MM.1S (cell line): Measurements from ENCODE around the gene AGPS.
"Not testable (repeated sequence)": the region's sequence is repeated elsewhere in the genome, so short reads cannot be mapped to it uniquely, and the experiment has no call there.

ENCODE experiments used
- DNase-seq: peaks from one replicate; pipeline ENCODE4 v3.0.0-alpha.2; 2015
- H2AFZ ChIP-seq: fragments of 300-600 bp; sonication (generic); 2 replicates; pipeline ENCODE4 v1.6.0; 2016; ENCODE audit warnings: antibody characterized with exemption, low read length
- H3F3A ChIP-seq: fragments of 300-600 bp; sonication (generic); 2 replicates; pipeline ENCODE4 v1.6.1; 2016; ENCODE audit warnings: mild to moderate bottlenecking, antibody characterized with exemption, low read length, moderate library complexity, mixed read lengths; ENCODE audit not compliant: insufficient read depth
- H3K27ac ChIP-seq: fragments of 300-600 bp; sonication (generic); 2 replicates; pipeline ENCODE4 v1.5.1; 2016; ENCODE audit warnings: mild to moderate bottlenecking, low read length
- H3K27me3 ChIP-seq: fragments of 300-600 bp; sonication (generic); replicated peaks from 2 replicates; pipeline ENCODE4 v1.6.0; 2016; ENCODE audit warnings: low read length; ENCODE audit not compliant: insufficient read depth
- H3K36me3 ChIP-seq: fragments of 300-600 bp; sonication (generic); replicated peaks from 2 replicates; pipeline ENCODE4 v1.6.1; 2016; ENCODE audit warnings: mild to moderate bottlenecking, low read length, mixed read lengths; ENCODE audit not compliant: insufficient read depth
- H3K4me1 ChIP-seq: fragments of 300-600 bp; sonication (generic); 2 replicates; pipeline ENCODE4 v1.6.1; 2016; ENCODE audit warnings: low read length, mixed read lengths
- H3K4me2 ChIP-seq: fragments of 300-600 bp; sonication (generic); 2 replicates; pipeline ENCODE4 v1.6.0; 2016; ENCODE audit warnings: low read depth, low read length
- H3K4me3 ChIP-seq: fragments of 300-600 bp; sonication (generic); 2 replicates; pipeline ENCODE4 v1.5.1; 2016; ENCODE audit warnings: low read length, mixed read lengths
- H3K79me2 ChIP-seq: fragments of 300-600 bp; sonication (generic); 2 replicates; pipeline ENCODE4 v1.6.1; 2016; ENCODE audit warnings: mixed run types, low read length, mixed read lengths
- H3K9ac ChIP-seq: fragments of 300-600 bp; sonication (generic); 2 replicates; pipeline ENCODE4 v1.6.1; 2016; ENCODE audit warnings: low read length, mixed read lengths
- H3K9me2 ChIP-seq: fragments of 300-600 bp; sonication (generic); replicated peaks from 2 replicates; pipeline ENCODE4 v1.6.1; 2016; ENCODE audit warnings: mild to moderate bottlenecking, low read length, mixed read lengths; ENCODE audit not compliant: insufficient read depth
- H3K9me3 ChIP-seq: fragments of 300-600 bp; sonication (generic); replicated peaks from 2 replicates; pipeline ENCODE4 v1.6.1; 2016; ENCODE audit warnings: mild to moderate bottlenecking, low read length, mixed read lengths; ENCODE audit not compliant: insufficient read depth
- H4K20me1 ChIP-seq: fragments of 300-600 bp; sonication (generic); 2 replicates; pipeline ENCODE4 v1.6.1; 2016; ENCODE audit warnings: mild to moderate bottlenecking, low read length, moderate library complexity, mixed read lengths; ENCODE audit not compliant: insufficient read depth
- EZH2 ChIP-seq: fragments of 300-600 bp; sonication (generic); optimal IDR thresholded peaks from 2 replicates; pipeline ENCODE3; 2017; ENCODE audit warnings: low read depth, mild to moderate bottlenecking, antibody characterized with exemption, low read length, mixed read lengths
- EZH2phosphoT487 ChIP-seq: fragments of 300-600 bp; sonication (generic); IDR thresholded peaks from 2 replicates; pipeline ENCODE4 v1.6.1; 2018; ENCODE audit warnings: antibody characterized with exemption, low read length
- TF ChIP-seq, protein P1 (sequence below): fragments of 300-600 bp; sonication (generic); IDR thresholded peaks from 2 replicates; pipeline ENCODE4 v1.5.1; 2016; ENCODE audit warnings: antibody characterized with exemption, low read length, mixed read lengths

Gene AGPS

DNA sequence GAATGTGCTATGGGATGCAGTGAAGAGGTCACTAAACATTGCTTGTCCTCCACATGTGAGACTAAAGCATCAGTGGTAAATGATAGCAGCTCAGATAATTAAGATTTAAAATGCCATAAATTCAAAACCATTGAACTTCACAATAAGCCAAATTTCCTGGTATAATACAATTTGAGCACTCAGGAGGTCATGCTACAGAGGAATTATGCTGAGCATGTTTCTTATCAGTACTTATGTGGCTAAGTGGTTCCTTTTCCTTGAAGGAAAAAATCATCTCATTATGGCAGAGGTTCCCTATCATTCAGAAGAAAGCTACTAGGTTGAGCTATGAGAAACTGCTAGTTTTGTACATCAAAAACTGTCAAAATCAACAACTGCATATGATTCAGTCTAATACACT is 156.6 kb downstream of the AGPS start:
- no peak for DNase-seq
- Histone ChIP-seq H3K27me3 (no peaks in the 10 kb centered on the region), H3K9me3 (no peaks in the 10 kb centered on the region), H3K27ac (peak overlapping the region; percentile 78; the same call in 1 of the 2 replicates), H3K9me2 (no peaks in the 10 kb centered on the region), H3F3A (peaks cover 47% of the 10 kb centered on the region), H3K79me2 (no peaks in the 10 kb centered on the region), H2AFZ (no peak overlapping the region), H3K4me3 (no peak overlapping the region), H3K9ac (peak overlapping the region; percentile 13; the same call in 1 of the 2 replicates), H3K36me3 (no peaks in the 10 kb centered on the region), H4K20me1 (no peaks in the 10 kb centered on the region), H3K4me2 (peak overlapping the region; percentile 42), H3K4me1 (peaks cover 60% of the 10 kb centered on the region)
- TF ChIP-seq EZH2phosphoT487, result no peak
- TF ChIP-seq, protein P1, sequence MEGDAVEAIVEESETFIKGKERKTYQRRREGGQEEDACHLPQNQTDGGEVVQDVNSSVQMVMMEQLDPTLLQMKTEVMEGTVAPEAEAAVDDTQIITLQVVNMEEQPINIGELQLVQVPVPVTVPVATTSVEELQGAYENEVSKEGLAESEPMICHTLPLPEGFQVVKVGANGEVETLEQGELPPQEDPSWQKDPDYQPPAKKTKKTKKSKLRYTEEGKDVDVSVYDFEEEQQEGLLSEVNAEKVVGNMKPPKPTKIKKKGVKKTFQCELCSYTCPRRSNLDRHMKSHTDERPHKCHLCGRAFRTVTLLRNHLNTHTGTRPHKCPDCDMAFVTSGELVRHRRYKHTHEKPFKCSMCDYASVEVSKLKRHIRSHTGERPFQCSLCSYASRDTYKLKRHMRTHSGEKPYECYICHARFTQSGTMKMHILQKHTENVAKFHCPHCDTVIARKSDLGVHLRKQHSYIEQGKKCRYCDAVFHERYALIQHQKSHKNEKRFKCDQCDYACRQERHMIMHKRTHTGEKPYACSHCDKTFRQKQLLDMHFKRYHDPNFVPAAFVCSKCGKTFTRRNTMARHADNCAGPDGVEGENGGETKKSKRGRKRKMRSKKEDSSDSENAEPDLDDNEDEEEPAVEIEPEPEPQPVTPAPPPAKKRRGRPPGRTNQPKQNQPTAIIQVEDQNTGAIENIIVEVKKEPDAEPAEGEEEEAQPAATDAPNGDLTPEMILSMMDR, result no peak
- TF ChIP-seq EZH2, result no peak

DNA sequence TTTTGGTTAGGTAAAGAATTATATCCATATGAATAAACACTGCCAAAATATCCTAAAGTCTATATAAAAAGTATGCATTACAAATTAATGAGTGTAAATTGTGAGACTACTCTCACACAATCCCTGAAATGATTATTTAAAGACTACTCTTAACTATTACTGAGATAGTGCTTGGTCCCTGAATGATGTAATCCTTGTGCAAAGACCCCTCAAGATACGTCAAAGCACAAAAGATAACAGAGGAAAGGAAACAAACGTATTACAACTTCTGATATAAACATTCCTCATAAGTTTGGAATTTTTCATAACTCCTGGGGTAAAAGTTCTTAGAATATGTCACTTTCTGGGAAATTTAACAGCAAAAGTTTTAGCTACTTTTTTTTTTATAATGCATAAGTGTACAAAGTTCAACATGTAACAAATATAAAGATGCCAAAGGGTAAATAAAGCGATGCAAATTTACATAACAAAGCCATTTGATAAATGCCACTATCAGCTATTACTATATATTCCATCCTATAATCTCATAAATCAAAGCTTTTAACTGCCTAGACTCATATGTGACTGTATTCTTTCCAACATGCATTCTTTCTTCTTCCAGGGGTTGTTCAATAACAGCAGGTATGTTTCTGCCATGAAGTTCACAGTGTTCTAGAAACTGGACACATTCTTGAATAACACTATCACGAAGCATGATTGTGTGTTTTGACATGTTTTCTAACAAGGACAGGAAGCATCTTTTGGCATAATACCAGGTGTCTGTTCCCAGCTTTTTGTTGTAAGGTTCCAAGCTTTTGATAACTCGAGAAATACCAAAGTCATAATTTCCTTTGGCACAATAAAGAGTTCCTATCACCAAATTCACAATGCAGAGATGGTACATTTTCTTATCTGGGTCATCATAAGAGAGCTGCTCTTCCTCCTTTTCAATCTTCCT is 158.0 kb downstream of the AGPS start:
- Histone ChIP-seq H3K79me2 (no peaks in the 10 kb centered on the region), H3K4me1 (peaks cover 47% of the 10 kb centered on the region), H3K9me2 (no peaks in the 10 kb centered on the region), H4K20me1 (no peaks in the 10 kb centered on the region), H3K27me3 (no peaks in the 10 kb centered on the region), H2AFZ (no peak overlapping the region), H3K9me3 (no peaks in the 10 kb centered on the region), H3K4me3 (no peak overlapping the region), H3K27ac (no peak overlapping the region), H3K4me2 (no peak overlapping the region), H3K36me3 (no peaks in the 10 kb centered on the region), H3F3A (peaks cover 35% of the 10 kb centered on the region), H3K9ac (no peak overlapping the region)
- TF ChIP-seq, protein P1, result no peak
- TF ChIP-seq EZH2 (no peak), EZH2phosphoT487 (no peak)
- DNase-seq, result no peak

DNA sequence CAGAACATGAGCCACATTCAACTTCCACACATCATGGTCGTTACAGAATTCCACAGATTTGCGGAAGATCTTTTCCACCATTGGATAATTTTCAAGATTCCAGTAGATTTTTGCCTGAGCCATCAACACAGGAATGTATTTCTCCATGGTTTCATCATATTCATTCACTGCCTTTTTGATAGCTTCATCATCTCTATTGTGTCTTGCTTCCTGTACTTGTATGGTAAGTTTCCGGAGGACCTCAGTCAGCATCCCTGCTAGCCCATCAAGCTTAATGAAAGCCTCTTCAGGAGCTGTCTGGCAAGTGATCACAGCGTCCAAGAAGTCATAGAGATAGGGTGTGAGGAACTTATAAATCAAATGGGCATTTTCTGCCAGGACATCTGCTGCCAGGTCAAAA is 158.8 kb downstream of the AGPS start:
- H3K27me3 ChIP-seq, H2AFZ ChIP-seq, H3K4me3 ChIP-seq, H3K9ac ChIP-seq, H3K9me2 ChIP-seq, H3K9me3 ChIP-seq, H3K79me2 ChIP-seq, H3K27ac ChIP-seq, DNase-seq, H3K36me3 ChIP-seq, H4K20me1 ChIP-seq, H3K4me2 ChIP-seq: not testable (repeated sequence)
- Histone ChIP-seq H3K4me1 (peaks cover 39% of the 10 kb centered on the region), H3F3A (peaks cover 30% of the 10 kb centered on the region)

DNA sequence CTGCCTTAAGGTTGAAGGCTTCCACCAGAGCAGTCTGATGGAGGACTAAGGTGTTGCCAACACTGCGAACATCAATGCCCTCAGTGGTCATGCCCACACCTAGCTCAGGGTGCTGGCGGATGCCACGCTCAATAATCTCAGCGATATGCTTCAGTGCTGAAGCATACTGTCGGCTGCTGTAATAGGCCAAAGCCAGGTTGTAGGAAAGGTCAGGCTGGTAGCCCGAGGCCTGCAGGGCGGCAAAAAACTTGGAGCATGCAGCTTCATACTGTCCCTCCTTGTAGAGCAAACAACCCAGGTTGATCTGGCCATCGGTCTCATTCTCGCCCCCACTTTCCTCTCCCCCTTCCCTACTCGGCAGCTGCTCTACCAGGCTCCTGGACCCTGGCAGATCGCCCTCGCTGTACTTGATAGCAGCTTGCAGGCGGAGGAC is 159.4 kb downstream of the AGPS start:
- Histone ChIP-seq H4K20me1 (no peaks in the 10 kb centered on the region), H3K27me3 (no peaks in the 10 kb centered on the region), H3K9ac (peak overlapping the region; percentile 88), H3K36me3 (no peaks in the 10 kb centered on the region), H3K79me2 (no peaks in the 10 kb centered on the region), H3K4me1 (peaks cover 32% of the 10 kb centered on the region), H3K4me2 (peak overlapping the region; percentile 88), H3K4me3 (peak overlapping the region; percentile 92), H3K9me2 (no peaks in the 10 kb centered on the region), H2AFZ (peak overlapping the region; percentile 93), H3K27ac (peak overlapping the region; percentile 84; the same call in 1 of the 2 replicates), H3K9me3 (no peaks in the 10 kb centered on the region), H3F3A (peaks cover 23% of the 10 kb centered on the region)
- TF ChIP-seq, protein P1, result no peak
- TF ChIP-seq EZH2, result no peak
- TF ChIP-seq EZH2phosphoT487, result no peak
- DNase-seq, result no peak
